Adrenal gland (tissue), 12 donors: Measurements from ENCODE around the gene C19orf53. TPM values are rescaled to one million over a fixed set of nuclear protein-coding genes. Genes with fewer than 3 reads are reported as not detected.
A peak's percentile ranks its signal among the peaks of the same experiment; 100 is the strongest.

ENCODE experiments used
- DNase-seq, 7 donors: peaks; one replicate each; pipeline ENCODE4 v3.0.0-alpha.2; 2019 to 2020
- H3K27ac ChIP-seq, 5 donors: fragments of 200-600 bp; sonication (generic) in 4 of 5; 1 replicate in 3 of 5; 2 replicates in 2 of 5; pipeline versions ENCODE4 v1.5.1 to v1.8.0; 2016 to 2020; ENCODE audit warnings: mild to moderate bottlenecking in 1 of 5
- H3K27me3 ChIP-seq: fragments of 200-600 bp; 2 replicates; pipeline ENCODE4 v1.8.0; 2021
- H3K36me3 ChIP-seq, 2 donors: fragments of 200-600 bp; replicated peaks in 1 of 2; 1 replicate in 1 of 2; 2 replicates in 1 of 2; pipeline versions ENCODE4 v1.5.1 to v1.8.0; 2018 to 2022
- H3K4me1 ChIP-seq, 2 donors: fragments of 200-600 bp; replicated peaks in 1 of 2; 1 replicate in 1 of 2; 2 replicates in 1 of 2; pipeline versions ENCODE4 v1.5.1 to v1.8.0; 2018 to 2021
- H3K4me3 ChIP-seq, 4 donors: fragments of 200-600 bp; sonication (generic) in 3 of 4; one replicate each; pipeline ENCODE4 v1.5.1; 2016 to 2018
- H3K9me3 ChIP-seq, 3 donors: fragments of 200-600 bp; sonication (generic) in 1 of 3; replicated peaks in 1 of 3; 1 replicate in 2 of 3; 2 replicates in 1 of 3; pipeline versions ENCODE4 v1.5.1 to v1.8.0; 2016 to 2021
- POLR2A ChIP-seq, 2 donors: fragments of 450-650 bp; IDR thresholded peaks; one replicate each; pipeline ENCODE4 v1.6.1; 2017; ENCODE audit warnings: antibody characterized with exemption in 2 of 2, mild to moderate bottlenecking in 2 of 2, moderate library complexity in 1 of 2
- WGBS, 4 donors: extraction: QIAGEN DNeasy Blood & Tissue Kit in 2 of 4; methylation state at CpG; one replicate each; pipeline versions ENCODE4 v1.1.5 to v1.1.7; 2013 to 2017; 5-methylcytosine and 5-hydroxymethylcytosine counted together
- intact Hi-C, 2 donors: fragments of 100-400 bp; cut with DNase I; formaldehyde crosslinking; loops; one replicate each; pipeline versions ENCODE4 v1.14.1 to v1.15.0; 2022 to 2023
- polyA plus RNA-seq, 3 donors: library from polyadenylated mRNA; stranded (reverse); fragments of 200-250 nt in 2 of 3; fragments of 350-450 nt in 1 of 3; fragmentation: Illumina TruSeq in 1 of 3; extraction: RNeasy Lipid Tissue Mini Kit (QIAGEN cat#74804) in 1 of 3; gene quantifications; one replicate each; pipeline ENCODE4 v1.2.3, GENCODE V29; 2013 to 2014
- total RNA-seq, 9 donors: library from RNA; depleted of rRNA in 4 of 9; stranded (reverse); fragments of >200 nt in 4 of 9; fragments of 120-200 nt in 1 of 9; fragmentation: NEBNext Ultra II Directional in 1 of 9; extraction: Animal tissue kit (Norgen Biotek cat#: 25700) in 1 of 9; gene quantifications; one replicate each; pipeline versions ENCODE4 v1.1.0 to v1.2.4, GENCODE V29; 2013 to 2023
- TF ChIP-seq, protein P1 (sequence below), 6 experiments: fragments of 450-650 bp in 4 of 6; fragments of 200-600 bp in 2 of 6; sonication (generic) in 1 of 6; IDR thresholded peaks; 1 replicate in 5 of 6; 2 replicates in 1 of 6; pipeline versions ENCODE4 v1.5.1 to v1.8.0; 2016 to 2021; ENCODE audit warnings: antibody characterized with exemption in 6 of 6, mild to moderate bottlenecking in 2 of 6, moderate library complexity in 1 of 6
- donor health status: healthy with polysubstance abuse.
- donor health status: Bipolar disorder and iron deficiency.
- donor health status: DM: yes; HTN: yes; CAD: no.
- donor health status: DM: no; HTN: no; CAD: no.
- donor health status: DM: no; HTN: no; CAD: no.
- donor health status: DM: yes; HTN: yes; CAD: no.

Gene C19orf53
- total and polyA plus RNA-seq, 12 donors = 95.8 to 459 (median 166) TPM

DNA sequence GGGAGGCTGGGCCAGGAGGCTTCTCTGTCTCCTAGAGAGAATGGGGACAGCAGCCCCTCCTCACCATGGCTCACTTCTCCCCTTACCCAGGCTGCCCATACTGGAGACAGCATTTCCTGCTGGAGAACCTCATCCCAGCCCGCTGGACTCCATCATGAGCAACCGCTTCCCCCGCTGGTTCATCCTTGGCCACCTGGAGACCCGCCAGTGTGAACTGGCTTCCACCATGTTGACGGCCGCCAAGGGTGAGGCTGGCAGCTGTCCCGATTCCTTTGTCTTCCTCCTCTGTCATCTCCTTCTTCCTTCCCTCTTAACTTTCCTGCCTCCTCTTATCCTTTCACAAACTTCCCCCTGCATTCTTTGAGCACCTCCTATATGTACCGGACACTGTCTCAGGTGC lies 49.0 kb downstream of the C19orf53 start:
- DNase-seq = peak in 1 of 7 donors; percentile 31
- 76 to 87% (median 81%) methylated on average over 8 of the region's 8 CpGs for WGBS, 4 donors
- Histone ChIP-seq H3K27ac (no peak overlapping the region), H3K4me1 (peaks cover 0 to 5% of the 10 kb centered on the region in 2 donors), H3K9me3 (no peaks in the 10 kb centered on the region), H3K36me3 (no peaks in the 10 kb centered on the region), H3K27me3 (no peaks in the 10 kb centered on the region), H3K4me3 (no peak overlapping the region)
- no peak for TF ChIP-seq POLR2A (IDR thresholded peaks at IDR 0.05)
- TF ChIP-seq, protein P1, sequence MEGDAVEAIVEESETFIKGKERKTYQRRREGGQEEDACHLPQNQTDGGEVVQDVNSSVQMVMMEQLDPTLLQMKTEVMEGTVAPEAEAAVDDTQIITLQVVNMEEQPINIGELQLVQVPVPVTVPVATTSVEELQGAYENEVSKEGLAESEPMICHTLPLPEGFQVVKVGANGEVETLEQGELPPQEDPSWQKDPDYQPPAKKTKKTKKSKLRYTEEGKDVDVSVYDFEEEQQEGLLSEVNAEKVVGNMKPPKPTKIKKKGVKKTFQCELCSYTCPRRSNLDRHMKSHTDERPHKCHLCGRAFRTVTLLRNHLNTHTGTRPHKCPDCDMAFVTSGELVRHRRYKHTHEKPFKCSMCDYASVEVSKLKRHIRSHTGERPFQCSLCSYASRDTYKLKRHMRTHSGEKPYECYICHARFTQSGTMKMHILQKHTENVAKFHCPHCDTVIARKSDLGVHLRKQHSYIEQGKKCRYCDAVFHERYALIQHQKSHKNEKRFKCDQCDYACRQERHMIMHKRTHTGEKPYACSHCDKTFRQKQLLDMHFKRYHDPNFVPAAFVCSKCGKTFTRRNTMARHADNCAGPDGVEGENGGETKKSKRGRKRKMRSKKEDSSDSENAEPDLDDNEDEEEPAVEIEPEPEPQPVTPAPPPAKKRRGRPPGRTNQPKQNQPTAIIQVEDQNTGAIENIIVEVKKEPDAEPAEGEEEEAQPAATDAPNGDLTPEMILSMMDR (IDR thresholded peaks at IDR 0.05) = no peak
- intact Hi-C loops = no loop called here

- Histone ChIP-seq H3K27me3 (no peaks in the 10 kb centered on the region), H3K4me1 (peaks cover 0 to 5% of the 10 kb centered on the region in 2 donors), H3K36me3 (no peaks in the 10 kb centered on the region), H3K4me3 (no peak overlapping the region), H3K9me3 (no peaks in the 10 kb centered on the region), H3K27ac (no peak overlapping the region)
- intact Hi-C loops = no loop called here
- no peak for DNase-seq
- 88 to 97% (median 95%) methylated on average over 2 of the region's 2 CpGs for WGBS, 4 donors
- TF ChIP-seq POLR2A (IDR thresholded peaks at IDR 0.05) = no peak
- TF ChIP-seq, protein P1 (IDR thresholded peaks at IDR 0.05) = no peak
These were observed 49.6 kb downstream of the C19orf53 start for GRCh38 chr19:13823901-13824300.

DNA sequence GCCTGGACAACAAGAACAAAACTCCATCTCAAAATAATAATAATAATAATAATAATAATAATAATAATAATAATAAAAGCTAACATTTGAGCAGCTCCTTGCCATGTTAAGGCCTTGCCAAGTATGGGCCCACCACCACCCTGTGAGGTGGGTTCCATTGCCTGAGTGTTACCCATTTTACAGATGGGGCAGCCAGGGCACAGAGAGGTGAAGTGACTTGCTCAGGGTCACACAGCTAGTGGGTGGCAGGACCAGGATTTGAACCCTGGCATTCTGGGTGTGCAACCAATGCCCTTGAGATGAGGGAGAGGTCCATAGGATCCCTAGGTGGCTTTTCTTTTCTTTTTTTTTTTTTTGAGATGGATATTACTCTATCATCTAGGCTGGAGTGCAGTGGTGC lies 50.4 kb downstream of the C19orf53 start:
- no peaks in the 10 kb centered on the region for H3K27me3 ChIP-seq
- no peak overlapping the region for H3K27ac ChIP-seq
- H3K9me3 ChIP-seq = no peaks in the 10 kb centered on the region
- peaks cover 0 to 5% of the 10 kb centered on the region in 2 donors for H3K4me1 ChIP-seq
- TF ChIP-seq, protein P1 (IDR thresholded peaks at IDR 0.05) = no peak
- no peak for TF ChIP-seq POLR2A (IDR thresholded peaks at IDR 0.05)
- no peak for DNase-seq
- no peaks in the 10 kb centered on the region for H3K36me3 ChIP-seq
- no peak overlapping the region for H3K4me3 ChIP-seq
- intact Hi-C loops = no loop called here

- TF ChIP-seq POLR2A (IDR thresholded peaks at IDR 0.05) = no peak
- TF ChIP-seq, protein P1 (IDR thresholded peaks at IDR 0.05) = peak in 1 of 6 experiments; percentile 4
- no peaks in the 10 kb centered on the region for H3K27me3 ChIP-seq
- peaks cover 0 to 8% of the 10 kb centered on the region in 2 donors for H3K36me3 ChIP-seq
- H3K4me3 ChIP-seq = no peak overlapping the region
- no peaks in the 10 kb centered on the region for H3K4me1 ChIP-seq
- no peaks in the 10 kb centered on the region for H3K9me3 ChIP-seq
- intact Hi-C loops = no loop called here
- 88 to 94% (median 89%) methylated on average over 12 to 30 of the region's 30 CpGs for WGBS, 4 donors
- DNase-seq = no peak
- no peak overlapping the region for H3K27ac ChIP-seq
These were observed 51.5 kb downstream of the C19orf53 start for GRCh38 chr19:13825489-13826441.
